SK-N-SH (cell line): ENCODE data around the gene DHX16. TPM values are rescaled to one million over a fixed set of nuclear protein-coding genes. Genes with fewer than 3 reads are reported as not detected.

Experiments
- CTCF ChIA-PET: fragments of 300-600, 350-600 bp; formaldehyde crosslinking; extraction: SDS; loops from one replicate; lab custom pipeline; 2021; lab: Yijun Ruan, JAX
- POLR2A ChIA-PET: fragments of 350-600 bp; sonication (Branson Sonifier 250); formaldehyde crosslinking; extraction: SDS; loops from one replicate; lab custom pipeline; 2020; ENCODE audit warnings: antibody characterized with exemption, inconsistent platforms; lab: Yijun Ruan, JAX
- DNase-seq: peaks from one replicate; pipeline ENCODE4 v3.0.0; 2012
- H2AFZ ChIP-seq: fragments of 200-600 bp; sonication (generic); 2 replicates; pipeline ENCODE4 v1.8.1; 2016; ENCODE audit warnings: antibody characterized with exemption, mild to moderate bottlenecking, low read depth
- H3F3A ChIP-seq: fragments of 200-600 bp; sonication (generic); replicated peaks from 2 replicates; pipeline ENCODE3; 2016; ENCODE audit warnings: antibody characterized with exemption, mild to moderate bottlenecking; ENCODE audit not compliant: insufficient read depth
- H3K27ac ChIP-seq, 2 experiments: fragments of 200-500 bp in 1 of 2; fragments of 200-600 bp in 1 of 2; sonication (Bioruptor generic) in 1 of 2; sonication (generic), shearing (Covaris generic) in 1 of 2; 2 replicates each; pipeline versions ENCODE4 v1.5.1 to v1.6.1; 2014 to 2016; ENCODE audit warnings: low read depth in 2 of 2, inconsistent platforms in 1 of 2, low read length in 1 of 2, mild to moderate bottlenecking in 1 of 2, mixed read lengths in 1 of 2
- H3K27me3 ChIP-seq: fragments of 200-600 bp; sonication (generic), shearing (Covaris generic); 2 replicates; pipeline ENCODE4 v1.6.1; 2016; ENCODE audit warnings: mixed run types; ENCODE audit not compliant: insufficient read depth
- H3K36me3 ChIP-seq, 2 experiments: fragments of 200-500 bp in 1 of 2; fragments of 200-600 bp in 1 of 2; sonication (Bioruptor generic) in 1 of 2; sonication (generic) in 1 of 2; replicated peaks in 1 of 2; 2 replicates each; pipeline versions ENCODE3 to v1.5.1; 2014 to 2016; ENCODE audit warnings: low read length in 1 of 2, mild to moderate bottlenecking in 1 of 2; ENCODE audit not compliant: insufficient read depth in 2 of 2, control insufficient read depth in 1 of 2
- H3K4me1 ChIP-seq, 2 experiments: fragments of 200-500 bp in 1 of 2; fragments of 200-600 bp in 1 of 2; sonication (Bioruptor generic) in 1 of 2; sonication (generic), shearing (Covaris generic) in 1 of 2; 2 replicates each; pipeline versions ENCODE4 v1.5.1 to v1.6.1; 2014 to 2016; ENCODE audit warnings: low read depth in 1 of 2, low read length in 1 of 2, mixed run types in 1 of 2; ENCODE audit not compliant: insufficient read depth in 2 of 2, control insufficient read depth in 1 of 2
- H3K4me2 ChIP-seq: fragments of 200-600 bp; sonication (generic), shearing (Covaris generic); 2 replicates; pipeline ENCODE4 v1.6.1; 2017; ENCODE audit warnings: mixed run types
- H3K4me3 ChIP-seq, 2 experiments: fragments of 200-500 bp in 1 of 2; fragments of 200-600 bp in 1 of 2; sonication (Bioruptor generic) in 1 of 2; sonication (generic), shearing (Covaris generic) in 1 of 2; 2 replicates each; pipeline versions ENCODE4 v1.5.1 to v1.8.1; 2014 to 2016; ENCODE audit warnings: low read depth in 2 of 2, inconsistent platforms in 1 of 2, low read length in 1 of 2, mild to moderate bottlenecking in 1 of 2, mixed read lengths in 1 of 2, moderate library complexity in 1 of 2
- H3K79me2 ChIP-seq: fragments of 200-600 bp; sonication (generic); 2 replicates; pipeline ENCODE4 v1.8.1; 2017; ENCODE audit warnings: mild to moderate bottlenecking; ENCODE audit not compliant: insufficient read depth
- H3K9ac ChIP-seq: fragments of 200-600 bp; sonication (generic); 2 replicates; pipeline ENCODE4 v1.6.1; 2017; ENCODE audit warnings: mixed run types
- H3K9me2 ChIP-seq: fragments of 200-600 bp; sonication (generic); 2 replicates; pipeline ENCODE4 v1.6.1; 2017; ENCODE audit warnings: mixed run types
- H3K9me3 ChIP-seq: fragments of 200-600 bp; sonication (generic); 2 replicates; pipeline ENCODE4 v1.6.1; 2017; ENCODE audit warnings: mixed run types, mild to moderate bottlenecking, moderate library complexity
- H4K20me1 ChIP-seq: fragments of 200-600 bp; sonication (generic); 2 replicates; pipeline ENCODE4 v1.6.1; 2017; ENCODE audit warnings: mild to moderate bottlenecking, mixed run types; ENCODE audit not compliant: insufficient read depth
- EP300 ChIP-seq, 2 experiments: IDR thresholded peaks; 2 replicates each; pipeline versions ENCODE4 v1.4.0 to v1.6.1; 2012; ENCODE audit warnings: borderline replicate concordance in 1 of 2, low read depth in 1 of 2, low read length in 1 of 2
- EZH2phosphoT487 ChIP-seq: fragments of 200-600 bp; sonication (generic); IDR thresholded peaks from 2 replicates; pipeline ENCODE4 v1.6.1; 2017; ENCODE audit warnings: low read depth, mixed run types, mild to moderate bottlenecking, antibody characterized with exemption, moderate library complexity, borderline replicate concordance
- FOXM1 ChIP-seq: IDR thresholded peaks from 2 replicates; pipeline ENCODE4 v1.4.0; 2012; ENCODE audit warnings: low read depth, mild to moderate bottlenecking
- GABPA ChIP-seq: IDR thresholded peaks from 2 replicates; pipeline ENCODE4 v1.4.0; 2012; ENCODE audit warnings: low read depth, mild to moderate bottlenecking
- IRF3 ChIP-seq: fragments of 150-350 bp; IDR thresholded peaks from 2 replicates; pipeline ENCODE4 v1.6.1; 2016; ENCODE audit warnings: mild to moderate bottlenecking, low read depth, low read length
- MAX ChIP-seq: IDR thresholded peaks from 2 replicates; pipeline ENCODE4 v1.4.0; 2012; ENCODE audit warnings: low read depth
- MEF2A ChIP-seq: IDR thresholded peaks from 2 replicates; pipeline ENCODE4 v1.4.0; 2012; ENCODE audit warnings: low read depth, borderline replicate concordance
- MXI1 ChIP-seq: IDR thresholded peaks from 2 replicates; pipeline ENCODE4 v1.6.1; 2012; ENCODE audit warnings: mild to moderate bottlenecking, low read depth, low read length, improper control_type of control experiment
- NFIC ChIP-seq: IDR thresholded peaks from 2 replicates; pipeline ENCODE4 v1.4.0; 2012; ENCODE audit warnings: borderline replicate concordance
- PBX3 ChIP-seq: IDR thresholded peaks from 2 replicates; pipeline ENCODE4; 2012
- POLR2AphosphoS5 ChIP-seq: IDR thresholded peaks from 2 replicates; pipeline ENCODE4 v1.6.1; 2012; ENCODE audit warnings: low read depth, low read length
- REST ChIP-seq: IDR thresholded peaks from 2 replicates; pipeline ENCODE4 v1.6.1; 2012; ENCODE audit warnings: mild to moderate bottlenecking, low read depth, low read length, moderate library complexity
- RFX5 ChIP-seq: IDR thresholded peaks from 2 replicates; pipeline ENCODE4 v1.6.1; 2012; ENCODE audit warnings: mild to moderate bottlenecking, improper control_type of control experiment, low read length
- RXRA ChIP-seq: IDR thresholded peaks from 2 replicates; pipeline ENCODE4 v1.4.0; 2012; ENCODE audit warnings: low read depth, mild to moderate bottlenecking, borderline replicate concordance
- TCF12 ChIP-seq: IDR thresholded peaks from 2 replicates; pipeline ENCODE4 v1.4.0; 2012
- TEAD4 ChIP-seq: IDR thresholded peaks from 2 replicates; pipeline ENCODE4 v1.4.0; 2012; ENCODE audit warnings: mild to moderate bottlenecking, borderline replicate concordance; ENCODE audit not compliant: insufficient read depth
- USF2 ChIP-seq: fragments of 150-350 bp; IDR thresholded peaks from 2 replicates; pipeline ENCODE4 v1.6.1; 2017; ENCODE audit warnings: antibody characterized with exemption, low read length, low read depth, borderline replicate concordance
- YY1 ChIP-seq: IDR thresholded peaks from 2 replicates; pipeline ENCODE4 v1.4.0; 2012; ENCODE audit warnings: low read depth, mild to moderate bottlenecking
- WGBS: methylation state at CpG from one replicate; pipeline ENCODE4 v1.1.6; 2017; ENCODE audit warnings: low lambda C conversion rate; 5-methylcytosine and 5-hydroxymethylcytosine counted together
- polyA plus RNA-seq, 3 experiments: library from polyadenylated mRNA; depleted of rRNA; stranded (reverse); fragments of >200 nt; gene quantifications; 2 replicates each; pipeline ENCODE4 v1.2.3, GENCODE V29; 2012

The DHX16 gene
- polyA plus RNA-seq, 1 of the 3 experiments (the other 2 are of a cell fraction), result 59.8 TPM

GRCh38 chr6:30712441-30712945, 39.7 kb upstream of the DHX16 start (continued):
- TF ChIP-seq REST (no peak), MAX (no peak), RXRA (no peak), FOXM1 (no peak), TEAD4 (no peak), RFX5 (no peak), PBX3 (no peak)

GRCh38 chr6:30711758-30712380, 39.1 kb upstream of the DHX16 start:
- H3F3A ChIP-seq, result peaks cover 10% of the 10 kb centered on the region
- H3K79me2 ChIP-seq, result peaks cover 19% of the 10 kb centered on the region
- H3K36me3 ChIP-seq, result peaks cover 31 to 37% of the 10 kb centered on the region in 2 experiments
- H3K9me2 ChIP-seq, result no peaks in the 10 kb centered on the region
- H2AFZ ChIP-seq, result no peak overlapping the region
- H3K27me3 ChIP-seq, result no peaks in the 10 kb centered on the region
- no peak overlapping the region for H3K4me2 ChIP-seq
- no peaks in the 10 kb centered on the region for H4K20me1 ChIP-seq
- H3K27ac ChIP-seq, result no peak overlapping the region
- no peak overlapping the region for H3K4me3 ChIP-seq
- H3K9ac ChIP-seq, result no peak overlapping the region
- H3K9me3 ChIP-seq, result no peaks in the 10 kb centered on the region; the same call in 1 of the 2 replicates
- WGBS, result 92% methylated on average over 1 of the region's 1 CpG
- POLR2A ChIA-PET, result no interaction called here
- CTCF ChIA-PET, result interaction anchor here (0.9 to 42.4 kb wide), 3 partner anchors 9 to 26 kb away, joined by 3 to 838 read pairs (median 8); partner anchors contain the start of genes DHX16, NRM, PPP1R18 and TUBB
- no peak for DNase-seq
- H3K4me1 ChIP-seq, result peaks cover 7 to 10% of the 10 kb centered on the region in 2 experiments; a peak in 2 of 4 replicates
- no peak for TF ChIP-seq USF2
- TF ChIP-seq GABPA, result no peak
- TF ChIP-seq RXRA, result no peak
- TF ChIP-seq IRF3, result no peak
- no peak for TF ChIP-seq EZH2phosphoT487
- TF ChIP-seq FOXM1, result no peak
- TF ChIP-seq PBX3, result no peak
- no peak for TF ChIP-seq TCF12
- no peak for TF ChIP-seq MXI1
- TF ChIP-seq EP300 (IDR thresholded peaks at IDR 0.05; ENCODE audit: borderline replicate concordance in 1 of 2, low read depth in 1 of 2, low read length in 1 of 2), result no peak
- no peak for TF ChIP-seq YY1
- no peak for TF ChIP-seq MEF2A
- no peak for TF ChIP-seq NFIC
- no peak for TF ChIP-seq TEAD4
- TF ChIP-seq POLR2AphosphoS5, result no peak
